ENCODE data around the gene BPHL. TPM values are rescaled to one million over a fixed set of nuclear protein-coding genes. Genes with fewer than 3 reads are reported as not detected.
"Not testable (repeated sequence)": the region's sequence is repeated elsewhere in the genome, so short reads cannot be mapped to it uniquely, and the experiment has no call there.

The BPHL gene
- total and polyA plus RNA-seq, 8 donors: 9.0 to 22.1 (median 14.8) TPM

DNA sequence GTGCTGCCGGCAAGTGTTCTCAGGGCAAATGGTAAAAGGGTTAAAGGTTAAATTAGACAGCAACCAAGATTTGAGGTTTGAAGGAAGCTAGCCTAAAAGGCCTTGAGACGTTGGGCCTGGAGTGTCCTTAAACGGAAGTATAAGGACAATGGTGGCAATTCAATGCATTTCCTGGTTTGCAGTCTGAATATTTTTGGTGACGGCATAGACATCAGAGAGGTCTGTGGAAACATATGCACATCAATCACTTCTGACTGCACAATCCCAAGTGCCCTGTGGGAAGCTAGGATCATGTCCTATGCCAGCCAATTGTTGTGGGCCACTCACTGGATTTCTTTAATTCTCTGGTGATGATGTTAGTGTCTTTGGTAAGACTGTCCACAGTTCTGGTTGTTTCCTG, 64.6 kb downstream of the BPHL start:
- no peak for ATAC-seq
- no peak for TF ChIP-seq CTCF (IDR thresholded peaks at IDR 0.05)
- DNase-seq: no peak
- 75 to 82% methylated on average over 4 of the region's 4 CpGs for WGBS, 2 donors
- intact Hi-C loops (cut with DNase I): no loop called here
- Histone ChIP-seq H3K9me3 (no peaks in the 10 kb centered on the region), H3K36me3 (no peaks in the 10 kb centered on the region), H3K4me1 (no peaks in the 10 kb centered on the region), H3K27ac (no peak overlapping the region), H3K27me3 (no peaks in the 10 kb centered on the region), H3K4me3 (no peak overlapping the region)
- no peak for FAIRE-seq

DNA sequence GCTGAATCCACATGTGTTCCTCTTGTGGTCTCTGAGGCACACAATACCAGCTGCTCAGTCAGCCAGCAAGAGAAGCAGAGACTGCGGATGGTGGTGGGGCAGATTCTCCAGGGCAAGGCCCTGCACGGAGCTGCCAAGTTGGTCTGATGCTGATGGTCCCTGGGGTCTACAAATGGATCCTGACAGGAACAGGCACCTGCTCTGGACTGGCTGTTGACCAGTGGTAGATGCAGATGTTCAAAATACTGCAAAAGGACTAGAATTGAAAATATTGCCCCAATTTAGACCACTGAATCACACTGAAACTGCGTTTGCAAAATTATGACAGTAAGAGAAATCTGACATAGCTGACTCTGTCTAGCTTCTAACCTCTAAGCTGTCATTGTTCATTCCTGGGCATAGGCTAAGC, 68.5 kb downstream of the BPHL start:
- 91 to 92% methylated on average over 3 of the region's 3 CpGs for WGBS, 2 donors
- no peak for FAIRE-seq
- no peak overlapping the region for H3K4me3 ChIP-seq

GRCh38 chr6:3188262-3188661, 69.8 kb downstream of the BPHL start:
- H3K9me3 ChIP-seq: no peaks in the 10 kb centered on the region
- 81 to 91% methylated on average over 7 of the region's 7 CpGs for WGBS, 2 donors
- TF ChIP-seq CTCF (IDR thresholded peaks at IDR 0.05): no peak
- no peaks in the 10 kb centered on the region for H3K36me3 ChIP-seq
- FAIRE-seq: no peak
- no peak for ATAC-seq
- no peak for DNase-seq
- no peaks in the 10 kb centered on the region for H3K27me3 ChIP-seq
- intact Hi-C loops (cut with DNase I): no loop called here
- no peak overlapping the region for H3K4me3 ChIP-seq
- no peak overlapping the region for H3K27ac ChIP-seq
- H3K4me1 ChIP-seq: no peaks in the 10 kb centered on the region

More for the DNA sequence above, 68.5 kb downstream of the BPHL start:
- Histone ChIP-seq H3K36me3 (no peaks in the 10 kb centered on the region), H3K27ac (no peak overlapping the region), H3K9me3 (no peaks in the 10 kb centered on the region), H3K4me1 (no peaks in the 10 kb centered on the region), H3K27me3 (no peaks in the 10 kb centered on the region)
- ATAC-seq (no peak), DNase-seq (no peak)
- no peak for TF ChIP-seq CTCF (IDR thresholded peaks at IDR 0.05)
- intact Hi-C loops (cut with DNase I): no loop called here

GRCh38 chr6:3189192-3189591, 70.7 kb downstream of the BPHL start:
- H3K4me1 ChIP-seq; ATAC-seq; DNase-seq; H3K36me3 ChIP-seq; H3K27ac ChIP-seq; H3K4me3 ChIP-seq; FAIRE-seq; intact Hi-C loops (cut with DNase I); H3K27me3 ChIP-seq; H3K9me3 ChIP-seq: not testable (repeated sequence)
- WGBS, 2 donors: 90 to 94% methylated on average over 10 of the region's 10 CpGs

DNA sequence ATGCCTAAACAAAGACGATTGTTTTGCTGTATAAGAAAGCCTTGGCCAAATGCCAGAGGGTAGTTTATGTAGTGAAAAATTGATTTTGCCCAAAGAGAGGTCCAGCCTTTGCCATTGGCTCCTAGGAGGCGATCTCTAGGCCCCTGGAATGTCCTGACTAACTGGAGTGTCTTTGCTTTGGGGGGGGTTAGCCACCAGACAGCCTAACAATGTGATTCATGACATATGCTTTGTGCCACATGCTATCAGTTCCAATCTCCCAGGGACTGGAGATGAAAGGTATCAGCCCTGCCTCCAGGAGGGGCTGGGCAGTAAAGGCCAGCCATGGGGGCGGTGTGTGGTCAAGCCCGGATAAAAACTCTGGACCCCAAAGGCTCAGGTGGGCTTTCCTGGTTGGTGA, 71.5 kb downstream of the BPHL start:
- Histone ChIP-seq H3K4me3 (no peak overlapping the region), H3K9me3 (no peaks in the 10 kb centered on the region), H3K4me1 (no peaks in the 10 kb centered on the region), H3K27me3 (no peaks in the 10 kb centered on the region), H3K27ac (no peak overlapping the region), H3K36me3 (no peaks in the 10 kb centered on the region)
- 64 to 79% methylated on average over 4 of the region's 4 CpGs for WGBS, 2 donors
- DNase-seq (no peak), FAIRE-seq (no peak), ATAC-seq (no peak)
- TF ChIP-seq CTCF (IDR thresholded peaks at IDR 0.05): no peak
- intact Hi-C loops (cut with DNase I): no loop called here

DNA sequence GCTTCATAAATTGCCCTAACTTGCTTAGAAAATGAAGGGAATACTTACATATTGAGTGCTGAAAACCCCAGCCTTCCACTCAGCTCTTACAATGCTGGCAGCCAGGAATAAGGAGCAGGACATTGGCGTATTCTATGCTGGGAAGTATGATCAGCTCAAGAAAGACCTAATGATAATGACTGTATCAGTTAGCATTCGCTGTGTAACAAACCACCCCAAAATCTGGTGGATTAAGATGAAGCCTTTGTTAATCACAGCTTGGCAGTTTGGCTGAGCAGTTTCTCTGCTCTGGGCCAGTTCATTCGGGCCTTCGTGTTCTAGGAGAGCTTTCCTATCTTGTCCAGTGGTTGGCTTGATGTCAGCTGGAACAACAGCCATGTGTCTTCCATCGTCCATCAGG, 72.3 kb downstream of the BPHL start:
- no peak overlapping the region for H3K4me3 ChIP-seq
- no peaks in the 10 kb centered on the region for H3K9me3 ChIP-seq
- no peaks in the 10 kb centered on the region for H3K4me1 ChIP-seq
- FAIRE-seq: no peak
- DNase-seq: no peak
- no peaks in the 10 kb centered on the region for H3K36me3 ChIP-seq
- H3K27ac ChIP-seq: no peak overlapping the region
- no peak for TF ChIP-seq CTCF (IDR thresholded peaks at IDR 0.05)
- intact Hi-C loops (cut with DNase I): no loop called here
- no peaks in the 10 kb centered on the region for H3K27me3 ChIP-seq
- no peak for ATAC-seq
- 92 to 94% methylated on average over 5 of the region's 5 CpGs for WGBS, 2 donors
